ENCODE measurements around the gene CPXM2. TPM values are rescaled to one million over a fixed set of nuclear protein-coding genes. Genes with fewer than 3 reads are reported as not detected.
A peak's percentile ranks its signal among the peaks of the same experiment; 100 is the strongest.

CPXM2 gene
- total RNA-seq, 2 donors from 2014 or later, result 1.4 to 1.9 TPM

GRCh38 chr10:123781956-123782500 lies 109.6 kb downstream of the CPXM2 start:
- Mint-ChIP-seq H3K4me3 (no peak overlapping the region), H3K4me1 (peaks cover 8% of the 10 kb centered on the region), H3K9me3 (no peaks in the 10 kb centered on the region), H3K36me3 (ENCODE audit: low read depth) (no peaks in the 10 kb centered on the region), H3K27me3 (ENCODE audit: insufficient read depth) (peaks cover 25% of the 10 kb centered on the region), H3K27ac (no peak overlapping the region)
- peak; percentile 40 for DNase-seq
- H3K27me3 ChIP-seq (ENCODE audit: control insufficient read depth, insufficient read depth, low read length, poor library complexity, severe bottlenecking), result no peaks in the 10 kb centered on the region
- TF ChIP-seq CTCF (conservative IDR thresholded peaks at IDR 0.05), result no peak
- H3K27ac ChIP-seq (ENCODE audit: low read depth, low read length), result no peak overlapping the region
- no peaks in the 10 kb centered on the region for H3K4me1 ChIP-seq (ENCODE audit: control insufficient read depth, insufficient read depth, low read length)
- no peaks in the 10 kb centered on the region for H3K36me3 ChIP-seq (ENCODE audit: control insufficient read depth, insufficient read depth, low read length)
- WGBS, 2 experiments (ENCODE audit: insufficient coverage in 1 of 2, insufficient read length in 1 of 2), result 30 to 50% methylated on average over 4 to 8 of the region's 8 CpGs
- no peak overlapping the region for H3K9ac ChIP-seq (ENCODE audit: extremely low read depth, low read length, poor library complexity, severe bottlenecking)
- H3K4me3 ChIP-seq (ENCODE audit: low read length), result no peak overlapping the region
- H3K9me3 ChIP-seq (ENCODE audit: control insufficient read depth, low read length), result no peaks in the 10 kb centered on the region

GRCh38 chr10:123781324-123781900 lies 110.2 kb downstream of the CPXM2 start:
- TF ChIP-seq CTCF (conservative IDR thresholded peaks at IDR 0.05), result no peak
- Mint-ChIP-seq H3K4me3 (no peak overlapping the region), H3K27me3 (ENCODE audit: insufficient read depth) (peaks cover 24% of the 10 kb centered on the region), H3K27ac (no peak overlapping the region), H3K4me1 (peaks cover 8% of the 10 kb centered on the region), H3K9me3 (no peaks in the 10 kb centered on the region), H3K36me3 (ENCODE audit: low read depth) (no peaks in the 10 kb centered on the region)
- H3K27ac ChIP-seq (ENCODE audit: low read depth, low read length), result no peak overlapping the region
- no peaks in the 10 kb centered on the region for H3K4me1 ChIP-seq (ENCODE audit: control insufficient read depth, insufficient read depth, low read length)
- DNase-seq, result peak; percentile 46
- H3K4me3 ChIP-seq (ENCODE audit: low read length), result no peak overlapping the region
- H3K36me3 ChIP-seq (ENCODE audit: control insufficient read depth, insufficient read depth, low read length), result no peaks in the 10 kb centered on the region
- H3K27me3 ChIP-seq (ENCODE audit: control insufficient read depth, insufficient read depth, low read length, poor library complexity, severe bottlenecking), result no peaks in the 10 kb centered on the region
- no peaks in the 10 kb centered on the region for H3K9me3 ChIP-seq (ENCODE audit: control insufficient read depth, low read length)
- 88 to 92% methylated on average over 8 to 9 of the region's 9 CpGs for WGBS, 2 experiments (ENCODE audit: insufficient coverage in 1 of 2, insufficient read length in 1 of 2)
- no peak overlapping the region for H3K9ac ChIP-seq (ENCODE audit: extremely low read depth, low read length, poor library complexity, severe bottlenecking)

GRCh38 chr10:123778719-123779517 lies 112.7 kb downstream of the CPXM2 start:
- Histone ChIP-seq H3K36me3 (ENCODE audit: control insufficient read depth, insufficient read depth, low read length) (no peaks in the 10 kb centered on the region), H3K4me3 (ENCODE audit: low read length) (no peak overlapping the region), H3K9ac (ENCODE audit: extremely low read depth, low read length, poor library complexity, severe bottlenecking) (no peak overlapping the region), H3K9me3 (ENCODE audit: control insufficient read depth, low read length) (peaks cover 2% of the 10 kb centered on the region), H3K4me1 (ENCODE audit: control insufficient read depth, insufficient read depth, low read length) (no peaks in the 10 kb centered on the region), H3K27me3 (ENCODE audit: control insufficient read depth, insufficient read depth, low read length, poor library complexity, severe bottlenecking) (no peaks in the 10 kb centered on the region), H3K27ac (ENCODE audit: low read depth, low read length) (no peak overlapping the region)
- no peak overlapping the region for H3K27ac Mint-ChIP-seq
- no peak for TF ChIP-seq CTCF (conservative IDR thresholded peaks at IDR 0.05)
- no peaks in the 10 kb centered on the region for H3K9me3 Mint-ChIP-seq
- peak; percentile 45 for DNase-seq
- H3K27me3 Mint-ChIP-seq (ENCODE audit: insufficient read depth), result peaks cover 16% of the 10 kb centered on the region
- H3K36me3 Mint-ChIP-seq (ENCODE audit: low read depth), result no peaks in the 10 kb centered on the region
- 50 to 62% methylated on average over 2 to 7 of the region's 7 CpGs for WGBS, 2 experiments (ENCODE audit: insufficient coverage in 1 of 2, insufficient read length in 1 of 2)
- no peak overlapping the region for H3K4me3 Mint-ChIP-seq
- H3K4me1 Mint-ChIP-seq, result peaks cover 8% of the 10 kb centered on the region

All from endodermal cell (in vitro differentiated cells).